ENCODE data around the gene RTL10. TPM values are rescaled to one million over a fixed set of nuclear protein-coding genes. Genes with fewer than 3 reads are reported as not detected.

Gene RTL10
- total and polyA plus RNA-seq, 2 of the 4 experiments (the other 2 are of a cell fraction) = 8.6 to 12.1 TPM

- H3K36me3 ChIP-seq (ENCODE audit: control insufficient read depth, insufficient read depth, low read length) = 0 out of 2 replicates have a peak, but pooled peaks cover 1% of the 10 kb centered on the region
- intact Hi-C loops (cut with micrococcal nuclease) (no loop called here), in situ Hi-C loops (cut with MboI; ENCODE audit: low sequenced_read_pairs) (no loop called here), dilution Hi-C loops (cut with HindIII; ENCODE audit: low sequenced_read_pairs, unreplicated experiment) (no loop called here)
- H3K79me1 ChIP-seq (ENCODE audit: low read depth in 1 of 2, low read length in 2 of 2) = peaks cover 0 to 47% of the 10 kb centered on the region in 2 experiments; a peak in 3 of 4 replicates
- peak overlapping the region; percentile 64 for H3K27ac ChIP-seq (ENCODE audit: insufficient read depth, low read length)
- H3K9ac ChIP-seq (ENCODE audit: low read depth, low read length) = no peak overlapping the region
- no peaks in the 10 kb centered on the region for H3K27me3 ChIP-seq (ENCODE audit: control insufficient read depth, insufficient read depth, low read length)
- no peaks in the 10 kb centered on the region for H3K9me3 ChIP-seq (ENCODE audit: control insufficient read depth, insufficient read depth, low read length)
- peaks cover 4% of the 10 kb centered on the region for H4K20me1 ChIP-seq (ENCODE audit: insufficient read depth, low read length)
- peak overlapping the region; percentile 17; the same call in 2 of the 3 replicates for H2BK15ac ChIP-seq (ENCODE audit: low read depth, low read length)
- peaks cover 52% of the 10 kb centered on the region for H3K9me1 ChIP-seq (ENCODE audit: insufficient read depth, low read length)
- H2AK9ac ChIP-seq (replicated peaks; ENCODE audit: low read depth, low read length, poor library complexity) = peak overlapping the region; percentile 86
- POLR2A ChIA-PET (ENCODE audit: unreplicated experiment) = no interaction called here
- BruUV-seq (replicated peaks) = no TSS peak
- peak overlapping the region; percentile 87 for H3K4ac ChIP-seq (ENCODE audit: low read depth, low read length)
- H2AFZ ChIP-seq (replicated peaks; ENCODE audit: low read length, poor library complexity) = peak overlapping the region; percentile 65
- H3K18ac ChIP-seq (ENCODE audit: low read depth, low read length) = peak overlapping the region; percentile 85; the same call in 1 of the 2 replicates
- H4K8ac ChIP-seq (ENCODE audit: low read depth in 2 of 2, low read length in 2 of 2) = peak overlapping the region; percentile 63 to 92
- no peak overlapping the region for H3K56ac ChIP-seq (ENCODE audit: extremely low read depth, insufficient read depth, low read length)
- peak overlapping the region; percentile 58 for H3K14ac ChIP-seq (replicated peaks; ENCODE audit: low read depth, low read length)
- peaks cover 40% of the 10 kb centered on the region for H3K4me1 ChIP-seq (ENCODE audit: control insufficient read depth, insufficient read depth, low read length)
- peak overlapping the region; percentile 90 for H2BK5ac ChIP-seq (ENCODE audit: low read depth, low read length, poor library complexity, severe bottlenecking)
- H2AK5ac ChIP-seq (ENCODE audit: low read depth, low read length) = peak overlapping the region; percentile 96
- no peak overlapping the region for H3K4me2 ChIP-seq (ENCODE audit: low read depth, low read length)
- H4K91ac ChIP-seq (ENCODE audit: insufficient read depth, low read depth, low read length) = peak overlapping the region; percentile 92
- peak overlapping the region; percentile 92 for H2BK20ac ChIP-seq (ENCODE audit: low read depth, low read length)
- peak overlapping the region; percentile 97 for H2BK120ac ChIP-seq (ENCODE audit: low read depth, low read length)
- no peak overlapping the region for H3K4me3 ChIP-seq (ENCODE audit: insufficient read depth, low read depth, low read length)
- 76% methylated on average over 5 of the region's 15 CpGs; no CpG with 5 or more reads in 1 of the 2 experiments for WGBS, 2 experiments (ENCODE audit: extremely low coverage in 2 of 2, insufficient read length in 1 of 2)
- CTCF ChIA-PET = no interaction called here
- peak overlapping the region; percentile 34; the same call in 1 of the 2 replicates for H3K23ac ChIP-seq (ENCODE audit: low read depth, low read length)
- DNase-seq = no peak
- no peak for ATAC-seq (ENCODE audit: low read depth)
- TF ChIP-seq ELK1 (IDR thresholded peaks at IDR 0.05; ENCODE audit: borderline replicate concordance, low read depth, low read length) = no peak
- no peak for TF ChIP-seq CHD1 (IDR thresholded peaks at IDR 0.05; ENCODE audit: low read depth, low read length)
- TF ChIP-seq SMC3 (IDR thresholded peaks at IDR 0.05; ENCODE audit: low read depth, low read length) = no peak
- TF ChIP-seq CEBPB (IDR thresholded peaks at IDR 0.05; ENCODE audit: low read depth, low read length) = no peak
- TF ChIP-seq POLR2A (IDR thresholded peaks at IDR 0.05; ENCODE audit: low read depth, low read length) = no peak
- TF ChIP-seq MXI1 (IDR thresholded peaks at IDR 0.05; ENCODE audit: borderline replicate concordance, low read depth, low read length) = no peak
- TF ChIP-seq CTCF (conservative IDR thresholded peaks at IDR 0.05; ENCODE audit: low read depth, low read length) = no peak
- TF ChIP-seq NFE2L2 (IDR thresholded peaks at IDR 0.05; ENCODE audit: low read depth, low read length) = no peak
- TF ChIP-seq RAD21 (IDR thresholded peaks at IDR 0.05; ENCODE audit: low read length) = no peak
- TF ChIP-seq FOS (IDR thresholded peaks at IDR 0.05; ENCODE audit: low read depth, low read length) = no peak
- TF ChIP-seq MAFK (IDR thresholded peaks at IDR 0.05; ENCODE audit: low read depth, low read length) = no peak
- no peak for TF ChIP-seq BHLHE40 (IDR thresholded peaks at IDR 0.05; ENCODE audit: low read depth, low read length)
- no peak for TF ChIP-seq RFX5 (IDR thresholded peaks at IDR 0.05; ENCODE audit: low read depth, low read length)
- TF ChIP-seq MAZ (IDR thresholded peaks at IDR 0.05; ENCODE audit: borderline replicate concordance, low read depth, low read length) = no peak
- TF ChIP-seq RCOR1 (IDR thresholded peaks at IDR 0.05; ENCODE audit: insufficient replicate concordance, low read length) = no peak
- peak overlapping the region; percentile 85 for H4K5ac ChIP-seq (ENCODE audit: low read depth, low read length)
These were observed 31.3 kb upstream of the RTL10 start for GRCh38 chr22:19885841-19886592.
